ENCODE data around the gene CELF2.

CELF2 gene

GRCh38 chr10:11231285-11231684 is 213.6 kb downstream of the CELF2 start:
- no peak for DNase-seq

GRCh38 chr10:11232222-11232961 is 214.7 kb downstream of the CELF2 start:
- no peak for DNase-seq

- no peak for DNase-seq
Measured at GRCh38 chr10:11234857-11235531, 217.3 kb downstream of the CELF2 start.

- no peak for DNase-seq
Measured at GRCh38 chr10:11235771-11236170, 218.1 kb downstream of the CELF2 start.

GRCh38 chr10:11236234-11236633 is 218.6 kb downstream of the CELF2 start:
- no peak for DNase-seq

- DNase-seq: no peak
Measured at GRCh38 chr10:11237571-11237970, 219.9 kb downstream of the CELF2 start.

GRCh38 chr10:11238893-11239292 is 221.2 kb downstream of the CELF2 start:
- no peak for DNase-seq

GRCh38 chr10:11240641-11241040 is 223.0 kb downstream of the CELF2 start:
- DNase-seq: no peak

- no peak for DNase-seq
Measured at GRCh38 chr10:11242443-11243387, 225.0 kb downstream of the CELF2 start.

- DNase-seq: no peak
Measured at GRCh38 chr10:11243425-11244222, 226.0 kb downstream of the CELF2 start.

- DNase-seq: no peak
Measured at GRCh38 chr10:11245095-11245479, 227.4 kb downstream of the CELF2 start.

GRCh38 chr10:11245510-11245909 is 227.8 kb downstream of the CELF2 start:
- DNase-seq: no peak

- no peak for DNase-seq
Measured at GRCh38 chr10:11245981-11246590, 228.4 kb downstream of the CELF2 start.

- DNase-seq: no peak
Measured at GRCh38 chr10:11246752-11247467, 229.2 kb downstream of the CELF2 start.

- DNase-seq: no peak
Measured at GRCh38 chr10:11249152-11249807, 231.6 kb downstream of the CELF2 start.

- no peak for DNase-seq
Measured at GRCh38 chr10:11249808-11250195, 232.1 kb downstream of the CELF2 start.

- DNase-seq: no peak
Measured at GRCh38 chr10:11250304-11250703, 232.6 kb downstream of the CELF2 start.

GRCh38 chr10:11252887-11253286 is 235.2 kb downstream of the CELF2 start:
- no peak for DNase-seq

GRCh38 chr10:11253385-11254002 is 235.8 kb downstream of the CELF2 start:
- DNase-seq: no peak

GRCh38 chr10:11255156-11255555 is 237.5 kb downstream of the CELF2 start:
- no peak for DNase-seq

Measured in 8988T (cell line).